Measurements from ENCODE around the gene PDIA5.

DNA sequence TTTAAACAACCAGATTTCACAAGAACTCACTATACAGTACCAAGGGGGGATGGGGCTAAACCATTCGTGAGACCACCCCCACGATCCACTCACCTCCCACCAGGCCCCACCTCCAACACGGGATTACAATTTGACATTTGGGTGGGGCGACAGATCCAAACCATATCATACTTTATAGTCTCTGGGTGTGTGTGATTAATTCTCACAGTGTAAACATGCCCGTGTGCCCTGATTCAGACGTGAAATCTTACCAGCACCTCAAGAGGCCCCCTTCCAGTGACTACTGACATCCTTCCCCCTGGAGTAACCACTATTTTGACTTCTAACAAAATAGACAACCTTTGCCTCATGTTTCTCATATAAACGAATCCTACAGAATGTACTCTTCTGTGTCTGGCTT is 5.0 kb upstream of the PDIA5 start:
- TF ChIP-seq CTCF (IDR thresholded peaks at IDR 0.05; ENCODE audit: low read depth, low read length, poor library complexity, severe bottlenecking) (no peak), EZH2phosphoT487 (IDR thresholded peaks at IDR 0.05; ENCODE audit: borderline replicate concordance, low read length) (no peak)
